ENCODE results near the gene SLC22A3.

DNA sequence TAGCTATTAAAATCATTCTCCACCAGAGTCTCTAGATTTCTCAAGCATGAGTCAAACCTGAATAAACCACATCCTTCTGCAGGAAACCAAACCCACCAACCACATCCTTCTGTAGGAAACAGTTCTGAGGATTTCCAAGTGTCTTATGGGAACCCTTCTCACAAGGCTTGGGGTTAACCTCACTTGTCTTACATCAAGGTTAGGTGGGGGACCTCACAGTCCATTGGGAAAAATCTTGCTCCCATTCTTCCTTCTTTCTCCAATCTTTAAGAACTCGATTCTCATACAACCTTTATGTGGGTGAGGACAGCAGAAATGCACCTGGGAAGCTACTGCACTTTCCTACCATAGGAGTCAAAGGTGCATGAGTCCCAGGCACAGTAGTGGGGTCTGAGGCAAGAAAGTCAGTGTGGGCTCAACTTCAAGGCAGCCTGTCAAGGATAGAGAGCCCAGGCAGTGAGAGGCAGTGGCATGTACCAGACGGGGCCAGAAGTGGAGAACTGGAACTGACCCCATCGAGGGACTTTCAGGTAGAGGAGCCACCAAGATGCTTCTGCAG lies 114.5 kb downstream of the SLC22A3 start:
- TF ChIP-seq, protein P1, sequence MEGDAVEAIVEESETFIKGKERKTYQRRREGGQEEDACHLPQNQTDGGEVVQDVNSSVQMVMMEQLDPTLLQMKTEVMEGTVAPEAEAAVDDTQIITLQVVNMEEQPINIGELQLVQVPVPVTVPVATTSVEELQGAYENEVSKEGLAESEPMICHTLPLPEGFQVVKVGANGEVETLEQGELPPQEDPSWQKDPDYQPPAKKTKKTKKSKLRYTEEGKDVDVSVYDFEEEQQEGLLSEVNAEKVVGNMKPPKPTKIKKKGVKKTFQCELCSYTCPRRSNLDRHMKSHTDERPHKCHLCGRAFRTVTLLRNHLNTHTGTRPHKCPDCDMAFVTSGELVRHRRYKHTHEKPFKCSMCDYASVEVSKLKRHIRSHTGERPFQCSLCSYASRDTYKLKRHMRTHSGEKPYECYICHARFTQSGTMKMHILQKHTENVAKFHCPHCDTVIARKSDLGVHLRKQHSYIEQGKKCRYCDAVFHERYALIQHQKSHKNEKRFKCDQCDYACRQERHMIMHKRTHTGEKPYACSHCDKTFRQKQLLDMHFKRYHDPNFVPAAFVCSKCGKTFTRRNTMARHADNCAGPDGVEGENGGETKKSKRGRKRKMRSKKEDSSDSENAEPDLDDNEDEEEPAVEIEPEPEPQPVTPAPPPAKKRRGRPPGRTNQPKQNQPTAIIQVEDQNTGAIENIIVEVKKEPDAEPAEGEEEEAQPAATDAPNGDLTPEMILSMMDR (IDR thresholded peaks at IDR 0.05), result no peak
- no peak for TF ChIP-seq POLR2A (IDR thresholded peaks at IDR 0.05)
